NCI-H446 (cell line): ENCODE measurements around the gene ANP32D.
"Not testable (repeated sequence)": the region's sequence is repeated elsewhere in the genome, so short reads cannot be mapped to it uniquely, and the experiment has no call there.

Experiments used
- DNase-seq, 2 experiments: peaks; one replicate each; lab custom pipeline; 2025; lab: John Stamatoyannopoulos, UW

Gene ANP32D

DNA sequence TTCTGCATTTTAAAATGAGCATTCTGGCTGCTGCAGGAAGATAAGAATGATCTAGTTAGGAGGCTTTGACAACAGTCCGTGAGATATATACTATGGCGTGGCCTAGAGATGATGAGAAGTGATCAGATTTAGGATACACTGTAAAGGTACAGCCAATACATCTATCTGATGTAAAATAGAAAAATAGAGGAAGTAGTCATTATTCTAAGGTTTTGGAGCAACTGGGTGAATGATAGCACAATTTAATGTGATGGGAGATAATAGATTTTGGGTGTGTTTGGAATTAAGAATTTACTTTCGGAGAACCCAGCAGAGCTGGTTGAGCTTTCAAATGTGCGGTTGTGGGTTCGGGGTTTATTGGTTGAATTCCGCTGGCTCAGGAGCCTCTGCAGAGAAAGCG is at the start of gene ANP32D:
TSS of gene ANP32D (plus strand) at position 301 of the 400 bp plus-strand sequence. CDS start 106 bp downstream, outside the sequence.
- no peak for DNase-seq

DNA sequence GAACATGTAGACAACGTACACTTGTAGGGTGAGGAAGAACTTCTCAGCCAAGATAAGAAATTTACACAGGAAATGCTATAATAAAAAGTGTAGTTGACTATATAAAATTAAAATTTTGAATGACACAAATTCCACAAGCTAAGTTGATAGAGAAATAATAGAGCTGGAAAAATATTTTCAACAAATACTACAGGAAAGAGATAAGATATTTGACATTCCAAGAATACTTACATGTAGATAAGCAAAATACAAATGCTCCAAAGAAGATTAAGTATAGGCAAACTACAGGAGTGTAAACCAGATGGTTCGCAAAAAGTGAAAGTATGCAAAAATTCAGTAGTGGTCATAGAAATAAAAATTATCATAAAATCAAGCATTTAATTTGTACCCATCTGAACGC is 49.2 kb upstream of the ANP32D start:
- no peak for DNase-seq

DNA sequence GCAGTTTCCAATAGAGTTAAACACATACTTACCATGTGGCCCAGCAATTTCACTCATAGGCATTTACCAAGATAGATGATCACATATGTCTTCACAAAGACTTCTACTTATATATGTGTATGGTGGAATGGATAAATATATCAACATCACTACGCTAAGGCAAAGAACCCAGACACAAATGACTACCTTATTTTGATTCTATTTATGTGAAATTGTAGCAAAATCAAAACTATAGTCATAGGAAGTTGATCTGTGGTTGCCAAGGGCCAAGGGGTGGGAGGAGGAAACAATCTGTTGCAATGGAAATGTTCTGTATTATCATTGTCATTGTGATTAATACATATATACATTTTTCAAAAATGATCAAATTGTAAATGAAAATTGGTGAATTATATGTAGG is 47.7 kb upstream of the ANP32D start:
- no peak for DNase-seq

DNA sequence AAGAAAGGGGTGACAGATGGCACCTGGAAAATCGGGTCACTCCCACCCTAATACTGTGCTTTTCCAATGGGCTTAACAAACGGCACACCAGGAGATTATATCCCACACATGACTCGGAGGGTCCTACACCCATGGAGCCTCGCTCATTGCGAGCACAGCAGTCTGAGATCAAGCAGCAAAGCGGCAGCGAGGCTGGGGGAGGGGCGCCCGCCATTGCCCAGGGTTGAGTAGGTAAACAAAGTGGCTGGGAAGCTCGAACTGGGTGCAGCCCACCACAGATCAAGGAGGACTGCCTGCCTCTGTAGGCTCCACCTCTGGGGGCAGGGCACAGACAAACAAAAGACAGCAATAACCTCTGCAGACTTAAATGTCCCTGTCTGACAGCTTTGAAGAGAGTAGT is 38.3 kb upstream of the ANP32D start:
- not testable (repeated sequence) for DNase-seq

DNA sequence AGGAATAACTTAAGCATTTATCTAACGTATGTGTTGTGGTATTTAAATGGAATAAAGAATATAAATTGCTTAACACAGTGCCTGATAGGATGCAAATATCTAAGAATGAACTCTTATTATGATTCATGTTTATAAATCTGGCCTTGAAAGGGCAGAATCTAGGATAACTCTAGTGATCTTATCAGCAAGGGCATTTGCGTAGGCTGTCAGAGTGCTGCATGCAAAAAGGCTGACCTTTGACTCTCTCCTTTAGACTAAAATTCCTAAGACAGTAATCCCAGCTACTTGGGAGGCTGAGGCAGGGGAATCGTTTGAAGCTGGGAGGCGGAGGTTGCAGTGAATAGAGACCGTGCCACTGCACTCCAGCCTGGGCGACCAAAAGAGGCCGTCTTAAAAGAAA is 31.3 kb upstream of the ANP32D start:
- DNase-seq: no peak

DNA sequence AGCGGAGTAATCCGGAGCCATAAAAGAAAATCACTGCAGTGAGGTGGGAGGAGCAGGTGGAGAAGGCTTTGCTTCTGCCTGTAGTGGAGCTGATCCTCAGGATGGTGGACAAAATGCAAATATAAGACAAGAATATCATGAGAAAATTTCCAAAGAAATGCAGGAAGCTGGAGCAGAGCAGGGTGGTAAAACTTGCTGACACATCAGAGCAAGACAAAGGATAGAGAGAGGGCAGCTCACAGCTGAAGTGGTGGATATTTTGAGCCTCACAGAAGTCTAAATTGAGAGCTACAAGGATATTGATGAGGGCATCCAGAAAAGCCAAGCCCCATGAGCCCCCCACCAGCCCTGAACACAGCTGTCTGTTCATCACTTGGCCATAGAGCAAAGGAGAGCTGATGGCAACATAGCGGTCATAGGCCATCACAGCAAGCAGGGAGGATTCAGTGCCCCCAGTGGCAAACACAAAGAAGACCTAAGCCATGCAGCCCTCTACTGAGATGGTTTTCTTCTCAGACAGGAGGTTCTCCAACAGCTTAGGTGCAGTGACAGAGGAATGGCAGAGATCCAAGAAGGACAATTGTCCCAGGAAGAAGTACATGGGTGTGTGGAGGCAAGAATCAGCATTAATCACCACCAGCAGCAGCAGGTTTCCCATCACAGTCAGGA is 30.0 kb upstream of the ANP32D start:
- DNase-seq: no peak

DNA sequence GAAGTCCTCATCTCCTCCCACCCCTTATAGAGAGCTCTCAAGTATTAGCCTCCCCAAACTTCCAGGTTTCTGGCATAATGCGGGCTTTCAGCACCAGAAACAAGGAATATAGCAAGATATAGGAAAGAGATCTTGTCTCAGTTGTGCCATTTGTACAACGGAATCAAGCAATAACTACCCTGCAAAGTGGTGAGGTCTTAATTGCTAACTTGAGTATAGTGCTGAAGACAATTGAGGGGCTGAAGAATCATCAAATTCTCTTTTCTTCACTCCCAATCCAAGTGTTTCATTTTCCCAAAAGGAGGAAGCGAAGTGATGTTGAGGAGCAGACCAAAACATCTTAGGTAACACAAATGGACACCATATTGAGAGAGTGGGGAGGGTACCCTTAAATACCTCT is 26.8 kb upstream of the ANP32D start:
- DNase-seq: no peak

DNA sequence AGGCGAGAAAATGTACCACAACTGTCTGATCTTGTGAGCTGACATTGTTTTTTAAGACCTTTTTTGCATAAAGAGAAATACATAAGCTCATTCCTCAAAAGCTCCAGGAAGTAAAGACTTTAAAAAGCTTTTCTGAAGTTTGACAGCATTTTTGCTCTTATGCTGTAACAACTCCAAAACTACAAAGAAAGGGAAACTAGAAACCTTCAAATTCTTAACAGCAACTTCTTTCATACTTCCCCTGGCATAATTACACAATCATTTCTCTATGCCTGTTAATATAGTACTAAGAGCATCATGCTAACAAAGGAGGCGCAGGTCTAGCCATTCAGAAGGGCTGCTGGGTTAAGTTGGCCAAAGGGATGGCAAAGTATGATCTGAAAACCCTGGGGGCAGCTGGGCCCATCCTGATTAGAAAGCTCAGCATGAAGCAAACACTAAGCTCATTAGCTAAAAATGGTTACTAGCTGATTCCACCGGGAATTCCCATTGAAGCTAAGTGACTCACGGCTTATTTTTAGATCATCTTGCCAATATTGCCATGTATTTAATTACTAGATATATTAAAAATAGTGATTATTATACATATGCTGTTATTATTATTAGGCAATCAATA is 26.1 kb upstream of the ANP32D start:
- DNase-seq: no peak

DNA sequence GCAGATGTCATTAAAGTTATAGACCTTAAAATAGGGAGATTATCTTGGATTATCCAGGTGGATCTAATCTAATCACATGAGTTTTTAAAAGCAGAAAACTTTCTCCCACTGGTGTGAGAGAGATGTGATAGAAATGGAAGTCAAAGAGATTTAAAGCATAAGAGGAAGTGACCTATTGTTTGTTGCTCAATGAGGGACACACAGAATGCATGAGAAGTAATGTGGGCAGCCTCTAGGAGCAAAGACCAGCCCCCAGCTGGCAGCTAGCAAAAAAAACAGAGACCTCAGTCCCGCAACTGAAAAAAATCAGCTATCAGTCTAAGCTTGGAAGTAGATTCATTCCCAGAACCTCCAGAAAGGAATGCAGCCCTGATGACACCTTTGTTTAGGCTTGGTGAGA is 24.6 kb upstream of the ANP32D start:
- DNase-seq: no peak

DNA sequence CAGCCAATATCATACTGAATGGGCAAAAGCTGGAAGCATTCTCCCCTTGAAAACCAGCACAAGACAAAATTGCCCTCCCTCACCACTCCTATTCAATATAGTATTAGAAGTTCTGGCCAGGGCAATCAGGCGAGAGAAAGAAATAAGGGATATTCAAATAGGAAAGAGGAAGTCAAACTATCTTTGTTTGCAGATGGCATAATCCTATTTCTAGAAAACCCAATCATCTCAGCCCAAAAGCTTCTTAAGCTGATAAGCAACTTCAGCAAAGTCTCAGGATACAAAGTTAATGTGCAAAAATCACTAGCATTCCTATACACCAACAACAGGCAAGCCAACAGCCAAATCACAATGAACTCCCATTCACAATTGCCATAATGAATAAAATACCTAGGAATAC is 21.0 kb upstream of the ANP32D start:
- no peak for DNase-seq

DNA sequence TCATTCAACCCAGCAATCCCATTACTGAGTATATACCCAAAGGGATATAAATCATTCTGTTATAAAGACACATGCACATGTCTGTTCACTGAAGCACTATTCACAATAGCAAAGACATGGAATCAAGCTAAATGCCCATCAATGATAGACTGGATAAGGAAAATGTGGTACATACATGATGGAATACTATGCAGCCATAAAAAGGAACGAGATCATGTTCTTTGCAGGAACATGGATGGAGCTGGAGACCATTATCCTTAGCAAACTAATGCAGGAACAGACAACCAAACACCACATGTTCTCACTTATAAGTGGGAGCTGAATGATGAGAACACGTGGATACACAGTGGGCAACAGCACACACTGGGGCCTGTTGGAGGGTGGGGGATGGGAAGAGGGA is 19.4 kb upstream of the ANP32D start:
- DNase-seq: not testable (repeated sequence)

DNA sequence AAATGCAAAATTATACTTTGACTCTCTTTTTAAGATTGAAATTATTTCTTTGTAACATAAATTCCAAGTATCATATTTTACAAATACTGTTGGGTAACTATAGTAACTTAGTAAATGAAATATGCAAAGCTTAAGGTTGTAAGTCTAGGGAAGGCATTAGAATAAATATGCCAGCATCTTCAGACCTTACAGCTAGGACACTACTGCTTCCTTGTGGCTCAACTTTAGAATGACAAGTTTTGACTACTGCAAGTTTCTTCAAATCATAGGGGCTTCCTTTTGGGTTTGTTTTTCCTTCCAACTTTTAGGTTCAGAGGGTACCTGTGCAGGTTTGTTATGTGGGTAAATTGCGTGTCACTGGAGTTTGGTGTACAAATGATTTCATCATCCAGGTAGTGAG is 17.7 kb upstream of the ANP32D start:
- no peak for DNase-seq

DNA sequence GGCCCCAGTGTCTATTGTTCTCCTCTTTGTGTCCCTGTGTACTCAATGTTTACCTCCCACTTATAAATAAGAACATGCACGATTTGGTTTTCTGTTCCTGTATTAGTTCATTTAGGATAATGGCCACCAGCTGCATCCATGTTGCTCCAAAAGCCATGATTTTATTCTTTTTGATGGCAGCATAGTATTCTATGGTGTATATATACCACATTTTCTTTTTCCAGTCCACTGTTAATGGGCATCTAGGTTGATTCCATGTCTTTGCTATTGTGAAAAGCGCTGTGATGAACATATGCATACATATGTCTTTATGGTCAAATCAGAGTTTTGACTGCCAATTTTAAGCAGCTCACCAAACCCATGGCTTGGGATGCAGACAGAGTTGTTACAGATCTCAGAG is 17.2 kb upstream of the ANP32D start:
- no peak for DNase-seq

DNA sequence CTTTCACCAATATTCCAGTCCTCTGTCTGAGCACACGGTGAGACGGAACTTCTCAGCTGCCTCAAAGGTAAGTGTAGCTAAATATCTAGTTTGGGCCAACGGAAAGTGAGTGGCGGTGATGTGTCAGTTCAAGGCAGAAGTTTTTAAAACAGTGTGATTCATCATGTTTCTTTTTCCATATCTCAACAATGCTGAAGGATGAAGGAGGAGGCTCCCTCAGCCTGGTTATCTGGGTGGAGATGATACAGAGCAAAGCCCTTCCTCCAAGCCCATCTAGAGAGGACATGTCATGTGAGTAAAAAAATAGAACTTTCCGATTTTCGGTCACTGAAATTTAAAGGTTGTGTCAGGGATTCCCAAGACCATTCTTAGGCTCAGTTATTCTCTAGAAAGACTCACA is 13.1 kb upstream of the ANP32D start:
- DNase-seq: no peak

DNA sequence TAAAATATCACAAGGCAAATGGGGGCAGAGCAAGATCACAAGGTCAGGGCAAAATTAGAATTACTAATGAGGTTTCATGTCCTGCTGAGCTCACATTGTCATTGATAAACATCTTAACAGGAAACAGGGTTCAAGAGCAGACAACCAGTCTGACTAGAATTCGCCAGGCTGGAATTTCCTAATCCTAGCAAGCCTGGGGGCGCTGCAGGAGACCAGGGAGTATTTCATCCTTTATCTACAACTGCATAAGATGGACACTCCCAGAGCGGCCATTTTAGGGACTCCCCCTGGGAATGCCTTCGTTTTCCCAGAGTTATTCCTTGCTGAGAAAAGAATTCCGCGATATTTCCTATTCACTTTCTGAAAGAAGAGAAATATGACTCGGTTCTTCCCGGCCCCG is 3.3 kb upstream of the ANP32D start:
- not testable (repeated sequence) for DNase-seq

DNA sequence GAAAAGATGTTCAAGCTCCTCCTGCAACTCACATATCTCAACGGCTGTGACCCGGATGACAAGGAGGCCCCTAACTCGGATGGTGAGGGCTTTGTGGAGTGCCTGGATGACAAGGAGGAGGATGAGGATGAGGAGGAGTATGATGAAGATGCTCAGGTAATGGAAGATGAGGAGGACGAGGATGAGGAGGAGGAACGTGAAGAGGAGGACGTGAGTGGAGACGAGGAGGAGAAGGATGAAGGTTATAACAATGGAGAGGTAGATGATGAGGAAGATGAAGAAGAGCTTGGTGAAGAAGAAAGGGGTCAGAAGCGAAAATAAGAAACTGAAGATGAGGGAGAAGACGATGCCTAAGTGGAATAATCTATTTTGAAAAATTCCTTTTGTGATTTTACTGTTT is 702 bp downstream of the ANP32D start:
- no peak for DNase-seq

DNA sequence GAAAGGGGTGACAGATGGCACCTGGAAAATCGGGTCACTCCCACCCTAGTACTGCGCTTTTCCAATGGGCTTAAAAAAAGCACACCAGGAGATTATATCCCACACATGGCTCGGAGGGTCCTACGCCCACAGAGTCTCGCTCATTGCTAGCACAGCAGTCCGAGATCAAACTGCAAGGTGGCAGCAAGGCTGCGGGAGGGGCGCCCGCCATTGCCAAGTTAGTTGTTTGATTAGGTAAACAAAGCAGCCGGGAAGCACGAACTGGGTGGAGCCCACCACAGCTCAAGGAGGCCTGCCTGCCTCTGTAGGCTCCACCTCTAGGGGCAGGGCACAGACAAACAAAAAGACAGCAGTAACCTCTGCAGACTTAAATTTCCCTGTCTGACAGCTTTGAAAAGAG is 2.1 kb downstream of the ANP32D start:
- not testable (repeated sequence) for DNase-seq

DNA sequence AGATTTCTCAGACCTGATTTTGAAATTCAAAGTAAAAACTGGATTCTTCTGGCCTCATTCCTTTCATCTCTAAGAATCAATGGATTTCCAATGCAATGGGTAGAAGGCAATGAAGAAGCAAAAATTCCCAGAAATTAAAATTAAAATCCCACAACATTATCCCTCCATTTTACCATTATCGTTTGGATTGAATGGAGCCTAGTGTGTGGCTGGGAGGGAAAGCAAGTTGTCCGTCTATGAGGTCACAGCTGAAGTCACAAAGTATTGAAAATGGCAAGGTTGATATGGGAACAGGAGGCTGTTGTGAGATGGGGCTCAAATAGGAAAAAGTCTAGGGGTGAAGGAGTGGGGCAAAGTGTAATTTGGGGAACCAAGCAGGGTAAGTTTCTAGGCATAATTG is 9.8 kb downstream of the ANP32D start, which contains the start of gene C12orf54:
TSS of gene C12orf54 (plus strand) at position 301 of the 400 bp plus-strand sequence. CDS start 799 bp downstream, outside the sequence.
- no peak for DNase-seq

DNA sequence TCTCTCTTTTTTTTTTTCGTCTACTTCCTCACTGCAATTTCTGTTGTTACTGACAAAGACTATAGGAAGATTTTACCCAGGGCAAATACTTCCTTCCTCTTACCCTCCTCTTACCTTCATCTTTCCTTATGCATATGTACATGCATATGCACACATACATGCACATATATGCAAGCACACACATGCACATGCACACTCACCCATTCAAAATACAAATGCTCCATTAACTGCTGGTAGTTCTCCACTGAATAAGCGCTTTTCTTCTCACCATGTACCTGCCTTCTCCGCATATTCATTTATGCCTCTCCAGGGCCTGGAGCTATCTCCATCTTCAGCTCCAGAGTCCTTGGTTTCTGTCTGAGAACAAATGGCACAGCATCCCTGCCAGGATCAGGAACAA is 10.6 kb downstream of the ANP32D start:
- DNase-seq: no peak

DNA sequence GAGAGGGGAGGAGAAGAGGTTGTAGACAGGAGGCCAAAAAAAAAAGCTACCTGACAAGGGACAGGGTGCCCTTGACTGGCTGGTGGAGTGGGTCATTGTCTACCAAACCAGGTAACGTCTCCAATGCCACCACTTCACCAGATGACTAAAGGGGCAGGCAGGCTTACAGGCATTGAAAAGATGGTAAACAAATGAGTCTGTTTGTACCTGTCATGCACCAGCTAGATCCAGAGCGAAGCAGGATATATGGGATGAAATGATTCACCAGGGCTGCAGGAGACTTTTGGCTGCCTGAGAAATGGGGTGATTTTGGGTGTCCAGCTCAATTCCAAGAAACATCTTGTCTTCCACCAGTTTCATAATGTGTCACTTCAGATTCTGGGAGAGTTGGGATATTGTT is 13.9 kb downstream of the ANP32D start:
- no peak for DNase-seq

DNA sequence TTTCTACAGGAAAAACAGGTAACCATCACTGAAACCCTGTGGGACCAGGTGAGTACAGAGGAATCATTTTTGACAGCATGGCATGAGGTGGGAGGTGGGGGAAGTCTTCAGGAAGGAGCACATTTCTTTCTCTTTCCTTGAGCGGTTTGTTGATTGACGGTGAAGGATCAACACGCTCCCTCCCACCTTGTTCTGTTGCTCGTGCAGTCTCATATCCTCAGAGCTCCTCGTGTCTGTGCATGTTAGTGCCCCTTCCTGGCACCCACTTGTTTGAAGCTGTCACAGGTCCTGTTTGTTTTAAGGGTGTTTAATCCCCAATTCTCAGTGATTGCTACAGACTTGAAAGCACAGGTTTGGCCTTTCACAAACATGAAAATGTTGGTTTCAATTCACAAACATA is 14.3 kb downstream of the ANP32D start:
- no peak for DNase-seq

DNA sequence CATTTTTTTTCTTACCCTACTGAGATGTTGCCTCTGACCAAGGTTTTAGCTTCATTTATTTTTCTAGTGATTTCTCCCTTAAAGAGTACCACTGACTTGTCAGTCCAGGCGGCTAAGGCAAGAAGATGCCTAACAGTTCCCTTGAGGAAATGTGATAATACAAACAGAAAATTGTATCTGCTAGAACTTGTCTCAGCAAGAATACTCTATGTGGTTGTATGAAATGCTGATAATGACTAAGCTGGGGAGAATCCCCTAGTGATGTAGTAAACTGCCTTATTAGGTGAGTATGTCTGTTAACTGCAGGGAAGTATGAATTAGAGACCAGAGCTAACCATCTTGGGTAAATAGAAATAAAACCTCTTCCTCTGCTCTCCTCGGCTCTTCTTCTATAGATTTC is 16.7 kb downstream of the ANP32D start:
- no peak for DNase-seq

DNA sequence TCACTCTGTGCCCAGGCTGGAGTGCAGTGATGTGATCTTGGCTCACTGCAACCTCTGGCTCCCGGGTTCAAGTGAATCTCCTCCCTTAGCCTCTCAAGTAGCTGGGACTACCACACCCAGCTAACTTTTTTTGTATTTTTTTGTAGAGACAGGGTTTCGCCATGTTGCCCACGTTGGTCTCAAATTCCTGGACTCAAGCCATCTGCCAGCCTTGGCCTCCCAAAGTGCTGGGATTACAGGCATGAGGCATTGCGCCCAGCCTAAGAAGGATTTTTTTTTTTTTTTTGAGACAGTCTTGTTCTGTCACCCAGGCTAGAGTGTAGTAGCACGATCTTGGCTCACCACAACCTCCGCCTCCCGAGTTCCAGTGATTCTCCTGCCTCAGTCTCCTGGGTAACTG is 17.1 kb downstream of the ANP32D start:
- DNase-seq: not testable (repeated sequence)

DNA sequence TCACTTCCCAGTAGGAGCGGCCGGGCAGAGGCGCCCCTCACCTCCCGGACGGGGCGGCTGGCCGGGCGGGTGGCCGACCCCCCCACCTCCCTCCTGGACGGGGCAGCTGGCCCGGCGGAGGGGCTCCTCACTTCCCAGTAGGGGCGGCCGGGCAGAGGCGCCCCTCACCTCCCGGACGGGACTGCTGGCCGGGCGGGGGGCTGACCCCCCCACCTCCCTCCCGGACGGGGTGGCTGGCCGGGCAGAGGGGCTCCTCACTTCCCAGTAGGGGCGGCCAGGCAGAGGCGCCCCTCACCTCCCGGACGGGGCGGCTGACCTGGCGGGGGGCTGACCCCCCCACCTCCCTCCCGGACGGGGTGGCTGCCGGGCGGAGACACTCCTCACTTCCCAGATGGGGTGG is 27.9 kb downstream of the ANP32D start:
- not testable (repeated sequence) for DNase-seq
